GM12878 (cell line): ENCODE results near the gene BCL2. TPM values are rescaled to one million over a fixed set of nuclear protein-coding genes. Genes with fewer than 3 reads are reported as not detected.

Source experiments
- DPF2 ChIP-seq: fragments of 450-650 bp; IDR thresholded peaks from 2 replicates; pipeline ENCODE4 v1.6.1; 2017; ENCODE audit warnings: mild to moderate bottlenecking
- EP300 ChIP-seq, 2 experiments: fragments of 150-350 bp in 1 of 2; IDR thresholded peaks; 2 replicates each; pipeline ENCODE4 v1.6.1; 2011 to 2012; ENCODE audit warnings: low read depth in 2 of 2, low read length in 2 of 2, borderline replicate concordance in 1 of 2, improper control_type of control experiment in 1 of 2, inconsistent platforms in 1 of 2; ENCODE audit not compliant: control insufficient read depth in 1 of 2
- KLF5 ChIP-seq: fragments of 450-650 bp; IDR thresholded peaks from 2 replicates; pipeline ENCODE4 v1.6.1; 2014; ENCODE audit warnings: mild to moderate bottlenecking; ENCODE audit not compliant: partially characterized antibody
- LARP7 ChIP-seq: fragments of 450-650 bp; IDR thresholded peaks from 2 replicates; pipeline ENCODE4 v1.6.1; 2017; ENCODE audit warnings: mild to moderate bottlenecking
- MEF2B ChIP-seq: fragments of 450-650 bp; IDR thresholded peaks from 2 replicates; pipeline ENCODE4 v1.6.1; 2018; ENCODE audit warnings: mild to moderate bottlenecking, moderate library complexity; ENCODE audit not compliant: partially characterized antibody, poor library complexity, severe bottlenecking
- RAD51 ChIP-seq: fragments of 450-650 bp; IDR thresholded peaks from 2 replicates; pipeline ENCODE4 v1.6.1; 2016; ENCODE audit warnings: moderate library complexity, mild to moderate bottlenecking, inconsistent platforms
- RCOR1 ChIP-seq: conservative IDR thresholded peaks from 2 replicates; pipeline ENCODE4 v1.6.1; 2012; ENCODE audit warnings: low read depth, low read length, improper control_type of control experiment
- RELA ChIP-seq: fragments of 450-650 bp; IDR thresholded peaks from 2 replicates; pipeline ENCODE4 v1.8.0; 2014; ENCODE audit warnings: borderline replicate concordance; ENCODE audit not compliant: partially characterized antibody
- SP1 ChIP-seq: IDR thresholded peaks from one replicate; pipeline ENCODE4 v1.6.1; 2011; ENCODE audit warnings: low read depth, low read length
- TBL1XR1 ChIP-seq: IDR thresholded peaks from 2 replicates; pipeline ENCODE4 v1.6.1; 2012; ENCODE audit warnings: low read depth, low read length, improper control_type of control experiment
- WRNIP1 ChIP-seq: IDR thresholded peaks from 2 replicates; pipeline ENCODE4 v1.6.1; 2011; ENCODE audit warnings: low read depth, low read length, improper control_type of control experiment, borderline replicate concordance
- ZBED1 ChIP-seq: IDR thresholded peaks from 2 replicates; pipeline ENCODE4 v1.6.1; 2016; ENCODE audit warnings: borderline replicate concordance
- ZNF24 ChIP-seq: fragments of 450-650 bp; IDR thresholded peaks from 2 replicates; pipeline ENCODE4 v1.6.1; 2017; ENCODE audit warnings: antibody characterized with exemption, mild to moderate bottlenecking
- polyA plus RNA-seq, 11 experiments: library from polyadenylated mRNA; depleted of rRNA in 4 of 11; unstranded in 6 of 11; stranded (reverse) in 5 of 11; fragments of >200 nt; fragmentation: Nextera tagmentation in 4 of 11; fragmentation: Illumina TruSeq in 1 of 11; extraction: Ambion mirVana in 4 of 11; extraction: Trizol in 1 of 11; gene quantifications; 1 replicate in 1 of 11; 2 replicates in 10 of 11; pipeline versions ENCODE4 v1.2.1 to v1.2.3, GENCODE V29; 2011 to 2016; ENCODE audit warnings: inconsistent platforms in 2 of 11, missing spikeins in 2 of 11, low read depth in 1 of 11
- total RNA-seq, 4 experiments: library from RNA; depleted of rRNA in 3 of 4; stranded (reverse); fragments of >200 nt in 3 of 4; fragmentation: Illumina TruSeq in 1 of 4; extraction: Trizol in 1 of 4; gene quantifications; 2 replicates each; pipeline versions ENCODE4 v1.2.1 to v1.2.3, GENCODE V29; 2013 to 2021
- TF ChIP-seq, protein P1 (sequence below): IDR thresholded peaks from 2 replicates; pipeline ENCODE4 v1.6.1; 2011; ENCODE audit warnings: low read depth, low read length, improper control_type of control experiment, borderline replicate concordance
- TF ChIP-seq, protein P2 (sequence below): IDR thresholded peaks from 2 replicates; pipeline ENCODE4 v1.6.1; 2012; ENCODE audit warnings: low read depth, low read length, improper control_type of control experiment
- TF ChIP-seq, protein P3 (sequence below): fragments of 450-650 bp; IDR thresholded peaks from 2 replicates; pipeline ENCODE4 v1.6.1; 2017; ENCODE audit warnings: antibody characterized with exemption, mild to moderate bottlenecking, moderate library complexity
- TF ChIP-seq, protein P4 (sequence below): fragments of 450-650 bp; IDR thresholded peaks from 2 replicates; pipeline ENCODE4 v1.6.1; 2016; ENCODE audit warnings: mild to moderate bottlenecking

BCL2 gene
- total and polyA plus RNA-seq, 10 of the 15 experiments (the other 5 are each of a cell fraction or from before 2014, with no cell fraction given), result 4.1 to 47.8 (median 19.3) TPM

DNA sequence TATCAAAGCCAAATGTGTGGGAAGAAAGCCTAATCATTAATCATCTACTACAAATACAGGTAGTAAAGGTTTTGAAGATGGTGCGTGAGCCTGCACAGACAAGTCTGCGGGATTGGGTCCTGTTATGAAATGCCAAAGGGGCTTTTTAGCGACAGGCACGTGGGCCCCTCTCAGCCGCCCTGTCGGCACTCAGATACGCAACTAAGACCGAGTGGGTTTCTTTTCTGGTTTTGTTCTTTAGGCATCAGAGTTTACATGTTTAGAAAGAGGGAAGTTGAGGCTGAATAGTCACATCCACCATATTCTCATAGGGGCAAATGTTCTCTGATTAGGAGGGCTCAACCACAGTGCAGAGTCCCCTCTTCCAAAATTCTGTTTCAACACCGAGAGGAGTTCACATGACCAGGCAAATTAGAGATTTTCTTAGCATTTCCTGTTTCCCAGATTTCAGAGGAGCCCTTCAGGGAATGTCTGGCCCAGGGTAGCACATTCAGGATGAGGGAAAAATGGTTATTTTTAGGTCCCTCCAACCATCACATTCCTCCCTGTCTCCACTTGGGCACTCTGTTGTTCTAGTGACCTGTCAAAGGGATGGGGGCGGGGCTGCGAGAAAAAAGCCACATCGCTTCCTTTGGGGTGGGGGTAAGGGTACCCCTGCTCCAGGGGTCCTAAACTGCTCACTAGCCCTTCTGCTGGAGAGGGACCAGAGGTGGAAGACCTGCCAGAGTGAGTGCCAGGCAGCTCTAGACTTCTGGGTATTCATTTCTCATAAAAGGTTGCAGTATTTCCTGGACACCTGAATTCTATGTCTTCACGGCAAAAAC is 159.2 kb downstream of the BCL2 start (continued):
- TF ChIP-seq, protein P1, sequence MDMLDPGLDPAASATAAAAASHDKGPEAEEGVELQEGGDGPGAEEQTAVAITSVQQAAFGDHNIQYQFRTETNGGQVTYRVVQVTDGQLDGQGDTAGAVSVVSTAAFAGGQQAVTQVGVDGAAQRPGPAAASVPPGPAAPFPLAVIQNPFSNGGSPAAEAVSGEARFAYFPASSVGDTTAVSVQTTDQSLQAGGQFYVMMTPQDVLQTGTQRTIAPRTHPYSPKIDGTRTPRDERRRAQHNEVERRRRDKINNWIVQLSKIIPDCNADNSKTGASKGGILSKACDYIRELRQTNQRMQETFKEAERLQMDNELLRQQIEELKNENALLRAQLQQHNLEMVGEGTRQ, result peak; percentile 59
- TF ChIP-seq SP1 (peak; percentile 32), RCOR1 (0 out of 2 replicates have a peak, but pooled peaks have one; percentile 5), WRNIP1 (0 out of 2 replicates have a peak, but pooled peaks have one; percentile 15), RAD51 (peak; percentile 76), RELA (peak; percentile 52), EP300 (IDR thresholded peaks at IDR 0.05; ENCODE audit: borderline replicate concordance in 1 of 2, control insufficient read depth in 1 of 2, low read depth in 2 of 2, low read length in 2 of 2) (peak; percentile 58 to 86; a peak in 2 of 4 replicates), MEF2B (no peak), ZBED1 (peak; percentile 2; the same call in 1 of the 2 replicates), DPF2 (no peak), KLF5 (peak; percentile 18), ZNF24 (no peak), TBL1XR1 (0 out of 2 replicates have a peak, but pooled peaks have one; percentile 8), LARP7 (no peak)
- TF ChIP-seq, protein P2, sequence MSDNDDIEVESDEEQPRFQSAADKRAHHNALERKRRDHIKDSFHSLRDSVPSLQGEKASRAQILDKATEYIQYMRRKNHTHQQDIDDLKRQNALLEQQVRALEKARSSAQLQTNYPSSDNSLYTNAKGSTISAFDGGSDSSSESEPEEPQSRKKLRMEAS, result no peak; the same call in 1 of the 2 replicates
- TF ChIP-seq, protein P3, sequence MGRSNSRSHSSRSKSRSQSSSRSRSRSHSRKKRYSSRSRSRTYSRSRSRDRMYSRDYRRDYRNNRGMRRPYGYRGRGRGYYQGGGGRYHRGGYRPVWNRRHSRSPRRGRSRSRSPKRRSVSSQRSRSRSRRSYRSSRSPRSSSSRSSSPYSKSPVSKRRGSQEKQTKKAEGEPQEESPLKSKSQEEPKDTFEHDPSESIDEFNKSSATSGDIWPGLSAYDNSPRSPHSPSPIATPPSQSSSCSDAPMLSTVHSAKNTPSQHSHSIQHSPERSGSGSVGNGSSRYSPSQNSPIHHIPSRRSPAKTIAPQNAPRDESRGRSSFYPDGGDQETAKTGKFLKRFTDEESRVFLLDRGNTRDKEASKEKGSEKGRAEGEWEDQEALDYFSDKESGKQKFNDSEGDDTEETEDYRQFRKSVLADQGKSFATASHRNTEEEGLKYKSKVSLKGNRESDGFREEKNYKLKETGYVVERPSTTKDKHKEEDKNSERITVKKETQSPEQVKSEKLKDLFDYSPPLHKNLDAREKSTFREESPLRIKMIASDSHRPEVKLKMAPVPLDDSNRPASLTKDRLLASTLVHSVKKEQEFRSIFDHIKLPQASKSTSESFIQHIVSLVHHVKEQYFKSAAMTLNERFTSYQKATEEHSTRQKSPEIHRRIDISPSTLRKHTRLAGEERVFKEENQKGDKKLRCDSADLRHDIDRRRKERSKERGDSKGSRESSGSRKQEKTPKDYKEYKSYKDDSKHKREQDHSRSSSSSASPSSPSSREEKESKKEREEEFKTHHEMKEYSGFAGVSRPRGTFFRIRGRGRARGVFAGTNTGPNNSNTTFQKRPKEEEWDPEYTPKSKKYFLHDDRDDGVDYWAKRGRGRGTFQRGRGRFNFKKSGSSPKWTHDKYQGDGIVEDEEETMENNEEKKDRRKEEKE, result no peak
- TF ChIP-seq, protein P4, sequence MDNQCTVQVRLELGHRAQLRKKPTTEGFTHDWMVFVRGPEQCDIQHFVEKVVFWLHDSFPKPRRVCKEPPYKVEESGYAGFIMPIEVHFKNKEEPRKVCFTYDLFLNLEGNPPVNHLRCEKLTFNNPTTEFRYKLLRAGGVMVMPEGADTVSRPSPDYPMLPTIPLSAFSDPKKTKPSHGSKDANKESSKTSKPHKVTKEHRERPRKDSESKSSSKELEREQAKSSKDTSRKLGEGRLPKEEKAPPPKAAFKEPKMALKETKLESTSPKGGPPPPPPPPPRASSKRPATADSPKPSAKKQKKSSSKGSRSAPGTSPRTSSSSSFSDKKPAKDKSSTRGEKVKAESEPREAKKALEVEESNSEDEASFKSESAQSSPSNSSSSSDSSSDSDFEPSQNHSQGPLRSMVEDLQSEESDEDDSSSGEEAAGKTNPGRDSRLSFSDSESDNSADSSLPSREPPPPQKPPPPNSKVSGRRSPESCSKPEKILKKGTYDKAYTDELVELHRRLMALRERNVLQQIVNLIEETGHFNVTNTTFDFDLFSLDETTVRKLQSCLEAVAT, result peak; percentile 72
